ENCODE results near the gene ZFYVE16. TPM values are rescaled to one million over a fixed set of nuclear protein-coding genes. Genes with fewer than 3 reads are reported as not detected.

The ZFYVE16 gene
- total RNA-seq (2021; fragmentation: NEBNext Ultra II Directional; extraction: Animal tissue kit (Norgen Biotek cat#: 25700)), result 10 to 100 TPM; 25.9 to 31.2 (median 28.8) TPM
- long read RNA-seq, partial matches to known transcripts, result 2 of 5 reads
- long read RNA-seq, other reads (novel, unspliced or antisense), result 3 of 5 reads

GRCh38 chr5:80407735-80408483, at the start of gene ZFYVE16:
Gene ZFYVE16 (plus strand): TSS chr5:80408064. CDS start chr5:80434148, 26,084 bp downstream.
- peak; percentile 58; the same call in 1 of the 2 replicates for TF ChIP-seq CTCF (IDR thresholded peaks at IDR 0.05)
- Mint-ChIP-seq H3K9me3 (no peaks in the 10 kb centered on the region), H3K27ac (peak within 1 kb of the TSS; percentile 98), H3K4me3 (peak within 1 kb of the TSS; percentile 98), H3K36me3 (ENCODE audit: low read depth) (no peaks in the 10 kb centered on the region; the same call in 1 of the 2 replicates), H3K4me1 (ENCODE audit: low read depth) (peaks cover 32% of the 10 kb centered on the region), H3K27me3 (ENCODE audit: insufficient read depth) (peaks cover 9% of the 10 kb centered on the region; the same call in 1 of the 2 replicates)
- DNase-seq, result peak; percentile 95

GRCh38 chr5:80360914-80361444, 46.9 kb upstream of the ZFYVE16 start:
- no peaks in the 10 kb centered on the region for H3K36me3 Mint-ChIP-seq (ENCODE audit: low read depth)
- H3K9me3 Mint-ChIP-seq, result no peaks in the 10 kb centered on the region
- H3K27ac Mint-ChIP-seq, result no peak overlapping the region
- no peak for TF ChIP-seq CTCF (IDR thresholded peaks at IDR 0.05)
- no peaks in the 10 kb centered on the region for H3K4me1 Mint-ChIP-seq (ENCODE audit: low read depth)
- no peak overlapping the region for H3K4me3 Mint-ChIP-seq
- peaks cover 2% of the 10 kb centered on the region; the same call in 1 of the 2 replicates for H3K27me3 Mint-ChIP-seq (ENCODE audit: insufficient read depth)
- no peak for DNase-seq

GRCh38 chr5:80364892-80365291, 43.0 kb upstream of the ZFYVE16 start:
- Mint-ChIP-seq H3K9me3 (no peaks in the 10 kb centered on the region), H3K27ac (no peak overlapping the region), H3K4me1 (ENCODE audit: low read depth) (no peaks in the 10 kb centered on the region), H3K36me3 (ENCODE audit: low read depth) (no peaks in the 10 kb centered on the region), H3K4me3 (no peak overlapping the region), H3K27me3 (ENCODE audit: insufficient read depth) (peaks cover 2% of the 10 kb centered on the region; the same call in 1 of the 2 replicates)
- TF ChIP-seq CTCF (IDR thresholded peaks at IDR 0.05), result no peak
- no peak for DNase-seq

GRCh38 chr5:80368661-80369480, 39.0 kb upstream of the ZFYVE16 start:
- Mint-ChIP-seq H3K27me3 (ENCODE audit: insufficient read depth) (no peaks in the 10 kb centered on the region; the same call in 1 of the 2 replicates), H3K36me3 (ENCODE audit: low read depth) (no peaks in the 10 kb centered on the region), H3K4me3 (no peak overlapping the region), H3K27ac (no peak overlapping the region), H3K9me3 (no peaks in the 10 kb centered on the region), H3K4me1 (ENCODE audit: low read depth) (peaks cover 6% of the 10 kb centered on the region)
- DNase-seq, result no peak
- no peak for TF ChIP-seq CTCF (IDR thresholded peaks at IDR 0.05)

GRCh38 chr5:80369521-80369920, 38.3 kb upstream of the ZFYVE16 start:
- no peak overlapping the region for H3K27ac Mint-ChIP-seq
- no peak for DNase-seq
- peaks cover 6% of the 10 kb centered on the region for H3K4me1 Mint-ChIP-seq (ENCODE audit: low read depth)
- no peaks in the 10 kb centered on the region for H3K9me3 Mint-ChIP-seq
- H3K4me3 Mint-ChIP-seq, result no peak overlapping the region
- TF ChIP-seq CTCF (IDR thresholded peaks at IDR 0.05), result no peak
- H3K27me3 Mint-ChIP-seq (ENCODE audit: insufficient read depth), result no peaks in the 10 kb centered on the region; the same call in 1 of the 2 replicates
- H3K36me3 Mint-ChIP-seq (ENCODE audit: low read depth), result no peaks in the 10 kb centered on the region
